ENCODE measurements around the gene PLPP6. TPM values are rescaled to one million over a fixed set of nuclear protein-coding genes. Genes with fewer than 3 reads are reported as not detected.

The PLPP6 gene
- total RNA-seq, 1 experiment from 2014 or later: 30.9 TPM

DNA sequence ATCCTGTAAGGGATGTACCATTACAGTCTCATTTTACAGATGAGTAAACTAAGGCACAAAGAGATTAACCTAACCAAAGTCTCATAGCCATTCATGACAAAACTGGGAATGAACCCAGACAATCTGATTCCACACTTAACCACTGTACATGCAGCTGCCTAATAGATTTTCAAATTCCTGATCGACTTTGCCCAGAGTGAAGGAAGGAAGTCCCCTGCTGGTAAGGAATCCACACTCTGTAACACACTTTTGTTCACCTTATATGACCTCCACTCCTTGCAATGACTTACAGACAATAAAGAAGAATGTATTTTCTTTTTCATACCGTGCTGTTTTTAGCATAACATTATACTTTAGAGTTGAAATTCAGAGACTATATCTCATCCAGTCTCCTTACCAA is 31.3 kb upstream of the PLPP6 start:
- no peak for TF ChIP-seq CTCF (conservative IDR thresholded peaks at IDR 0.05; ENCODE audit: low read depth, low read length)
- TF ChIP-seq EZH2 (IDR thresholded peaks at IDR 0.05; ENCODE audit: borderline replicate concordance, low read depth, low read length, poor library complexity, severe bottlenecking): no peak
- BruUV-seq (replicated peaks): no TSS peak
- H3K27ac ChIP-seq (ENCODE audit: low read depth, low read length, poor library complexity, severe bottlenecking): peak overlapping the region; percentile 86
- no peaks in the 10 kb centered on the region for H3K9me3 ChIP-seq (ENCODE audit: low read depth, low read length, poor library complexity, severe bottlenecking)
- intact Hi-C loops (cut with micrococcal nuclease; ENCODE audit: unreplicated experiment): loop anchor here (1.0 kb wide), 1 partner anchor 25 kb away; no protein-coding TSS in a partner anchor
- peaks cover 6% of the 10 kb centered on the region for H3K36me3 ChIP-seq (ENCODE audit: insufficient read depth, low read length, poor library complexity, severe bottlenecking)
- no peaks in the 10 kb centered on the region for H3K27me3 ChIP-seq (replicated peaks; ENCODE audit: insufficient read depth, low read depth, low read length, poor library complexity)
- POLR2A ChIA-PET (ENCODE audit: low non-redundant PET): no interaction called here
- peaks cover 43% of the 10 kb centered on the region for H3K4me1 ChIP-seq (ENCODE audit: insufficient read depth, low read length, poor library complexity, severe bottlenecking)
- DNase-seq (ENCODE audit: low spot score): peak; percentile 97
- no peak overlapping the region for H3K4me3 ChIP-seq (ENCODE audit: low read depth, low read length, poor library complexity, severe bottlenecking)
- CTCF ChIA-PET: no interaction called here

DNA sequence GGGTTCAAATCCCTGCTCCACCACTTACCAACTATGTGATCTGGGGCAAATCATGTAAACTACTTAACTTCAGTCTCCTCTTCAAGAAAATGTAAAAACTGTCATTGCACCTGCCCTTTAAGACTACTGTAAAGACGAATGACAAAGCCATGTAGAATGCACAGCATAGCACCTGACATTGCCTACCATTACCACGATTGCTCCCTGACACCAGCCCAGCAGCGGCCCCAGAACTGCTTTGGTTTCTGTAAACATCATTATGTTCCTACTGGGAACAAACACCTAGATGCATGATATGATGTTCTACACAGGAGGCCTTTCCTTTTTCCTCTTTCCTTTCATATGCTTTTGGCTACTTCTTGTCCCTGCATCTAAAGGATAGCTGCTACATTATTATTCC is 23.1 kb upstream of the PLPP6 start:
- BruUV-seq (replicated peaks): no TSS peak
- no peak overlapping the region for H3K4me3 ChIP-seq (ENCODE audit: low read depth, low read length, poor library complexity, severe bottlenecking)
- intact Hi-C loops (cut with micrococcal nuclease; ENCODE audit: unreplicated experiment): loop anchor here (5.0 kb wide), 1 partner anchor 147 kb away; the partner anchor contains the start of gene SLC1A1
- no peak for DNase-seq (ENCODE audit: low spot score)
- peak overlapping the region; percentile 14 for H3K27ac ChIP-seq (ENCODE audit: low read depth, low read length, poor library complexity, severe bottlenecking)
- H3K36me3 ChIP-seq (ENCODE audit: insufficient read depth, low read length, poor library complexity, severe bottlenecking): no peaks in the 10 kb centered on the region
- TF ChIP-seq EZH2 (IDR thresholded peaks at IDR 0.05; ENCODE audit: borderline replicate concordance, low read depth, low read length, poor library complexity, severe bottlenecking): no peak
- no peak for TF ChIP-seq CTCF (conservative IDR thresholded peaks at IDR 0.05; ENCODE audit: low read depth, low read length)
- no peaks in the 10 kb centered on the region for H3K9me3 ChIP-seq (ENCODE audit: low read depth, low read length, poor library complexity, severe bottlenecking)
- H3K4me1 ChIP-seq (ENCODE audit: insufficient read depth, low read length, poor library complexity, severe bottlenecking): peaks cover 12% of the 10 kb centered on the region
- CTCF ChIA-PET: interaction anchor here (1.4 to 1.6 kb wide), 2 partner anchors 34 to 256 kb away, joined by 5 to 11 read pairs; no protein-coding TSS in a partner anchor
- H3K27me3 ChIP-seq (replicated peaks; ENCODE audit: insufficient read depth, low read depth, low read length, poor library complexity): no peaks in the 10 kb centered on the region
- POLR2A ChIA-PET (ENCODE audit: low non-redundant PET): no interaction called here

- TF ChIP-seq EZH2 (IDR thresholded peaks at IDR 0.05; ENCODE audit: borderline replicate concordance, low read depth, low read length, poor library complexity, severe bottlenecking): no peak
- no peak for TF ChIP-seq CTCF (conservative IDR thresholded peaks at IDR 0.05; ENCODE audit: low read depth, low read length)
- no peaks in the 10 kb centered on the region for H3K36me3 ChIP-seq (ENCODE audit: insufficient read depth, low read length, poor library complexity, severe bottlenecking)
- peaks cover 13% of the 10 kb centered on the region for H3K4me1 ChIP-seq (ENCODE audit: insufficient read depth, low read length, poor library complexity, severe bottlenecking)
- intact Hi-C loops (cut with micrococcal nuclease; ENCODE audit: unreplicated experiment): loop anchor here (5.0 kb wide), 1 partner anchor 147 kb away; the partner anchor contains the start of gene SLC1A1
- BruUV-seq (replicated peaks): no TSS peak
- DNase-seq (ENCODE audit: low spot score): no peak
- no peak overlapping the region for H3K4me3 ChIP-seq (ENCODE audit: low read depth, low read length, poor library complexity, severe bottlenecking)
- H3K9me3 ChIP-seq (ENCODE audit: low read depth, low read length, poor library complexity, severe bottlenecking): no peaks in the 10 kb centered on the region
- POLR2A ChIA-PET (ENCODE audit: low non-redundant PET): interaction anchor here (1.0 kb wide), 1 partner anchor 14 kb away, joined by 4 read pairs; no protein-coding TSS in a partner anchor
- CTCF ChIA-PET: interaction anchor here (0.5 to 1.6 kb wide), 4 partner anchors 13 to 356 kb away, joined by 3 to 11 read pairs (median 4); no protein-coding TSS in a partner anchor
- H3K27ac ChIP-seq (ENCODE audit: low read depth, low read length, poor library complexity, severe bottlenecking): peak overlapping the region; percentile 14
- no peaks in the 10 kb centered on the region for H3K27me3 ChIP-seq (replicated peaks; ENCODE audit: insufficient read depth, low read depth, low read length, poor library complexity)
Measured at GRCh38 chr9:4639420-4639819, 22.7 kb upstream of the PLPP6 start.
